HG02970 (cell line): Measurements from ENCODE around the gene KRTAP10-1.

Experiments
- ATAC-seq: cut with Tn5 transposase; IDR thresholded peaks from one replicate; pipeline ENCODE4 v1.9.1; 2021; ENCODE audit warnings: mild to moderate bottlenecking, moderate library complexity, moderate number of reproducible peaks; ENCODE audit not compliant: unreplicated experiment, low FRiP score

Gene KRTAP10-1

GRCh38 chr21:44519346-44520325 is 20.4 kb downstream of the KRTAP10-1 start:
- ATAC-seq = no peak

- no peak for ATAC-seq
Observed at GRCh38 chr21:44518686-44519085, 21.3 kb downstream of the KRTAP10-1 start.

- no peak for ATAC-seq
Observed at GRCh38 chr21:44517175-44517899, 22.7 kb downstream of the KRTAP10-1 start.

DNA sequence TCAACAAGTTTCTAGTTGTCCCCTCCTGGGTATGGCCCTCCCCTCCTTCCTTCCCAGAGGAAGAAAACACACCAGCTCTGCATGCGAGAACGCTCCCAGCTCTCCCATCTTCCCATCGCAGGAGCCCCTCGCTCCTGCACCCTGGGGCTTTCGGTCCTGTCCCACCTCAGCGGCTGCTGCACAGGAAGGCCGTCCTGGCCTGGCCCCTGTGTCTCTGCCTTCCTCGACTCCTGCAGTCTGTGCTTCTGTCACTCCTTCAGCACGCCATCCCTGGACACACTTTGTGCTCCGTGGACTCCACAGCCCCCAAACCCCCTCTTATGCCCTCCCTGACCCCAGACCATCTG is 23.2 kb downstream of the KRTAP10-1 start:
- ATAC-seq = no peak

GRCh38 chr21:44516342-44516741 is 23.7 kb downstream of the KRTAP10-1 start:
- no peak for ATAC-seq

GRCh38 chr21:44515359-44516165 is 24.4 kb downstream of the KRTAP10-1 start:
- no peak for ATAC-seq

- no peak for ATAC-seq
Observed at GRCh38 chr21:44514746-44515358, 25.1 kb downstream of the KRTAP10-1 start.

GRCh38 chr21:44514218-44514520 is 25.8 kb downstream of the KRTAP10-1 start:
- no peak for ATAC-seq

GRCh38 chr21:44513389-44514217 is 26.4 kb downstream of the KRTAP10-1 start:
- no peak for ATAC-seq

GRCh38 chr21:44512496-44513388 is 27.3 kb downstream of the KRTAP10-1 start:
- no peak for ATAC-seq

GRCh38 chr21:44511938-44512275 is 28.1 kb downstream of the KRTAP10-1 start:
- no peak for ATAC-seq

DNA sequence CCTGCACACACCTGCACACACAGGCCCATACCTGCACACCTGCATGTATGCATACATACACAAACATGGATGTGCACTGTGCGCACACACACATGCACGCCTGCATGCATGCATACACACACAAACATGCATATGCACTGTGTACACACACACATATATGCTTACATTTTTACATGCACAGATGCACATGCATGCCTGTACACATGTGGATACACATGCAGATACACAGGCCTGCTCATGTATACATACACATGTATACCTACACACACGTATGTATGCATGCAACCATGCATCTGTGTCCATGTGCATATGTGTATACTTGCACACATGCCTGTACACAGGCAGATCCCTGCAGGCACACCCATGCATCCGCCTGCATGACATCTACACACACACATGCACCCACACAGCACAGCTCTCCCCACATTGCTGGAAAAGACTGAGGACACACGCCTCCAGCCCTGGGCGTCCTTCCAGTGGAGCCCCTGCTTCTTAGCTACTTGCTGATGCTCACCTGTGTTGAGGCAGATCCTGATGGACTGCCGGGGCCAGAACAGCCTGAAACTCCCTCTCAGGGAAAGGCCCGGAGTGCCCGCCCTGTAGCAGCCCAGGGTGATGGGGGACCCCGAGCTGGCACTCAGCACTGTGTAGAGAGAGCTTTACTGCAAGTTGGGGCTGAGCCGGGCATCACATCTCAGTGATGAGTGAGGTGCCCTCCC is 28.6 kb downstream of the KRTAP10-1 start:
- ATAC-seq = no peak

GRCh38 chr21:44510508-44511218 is 29.3 kb downstream of the KRTAP10-1 start:
- ATAC-seq = no peak

DNA sequence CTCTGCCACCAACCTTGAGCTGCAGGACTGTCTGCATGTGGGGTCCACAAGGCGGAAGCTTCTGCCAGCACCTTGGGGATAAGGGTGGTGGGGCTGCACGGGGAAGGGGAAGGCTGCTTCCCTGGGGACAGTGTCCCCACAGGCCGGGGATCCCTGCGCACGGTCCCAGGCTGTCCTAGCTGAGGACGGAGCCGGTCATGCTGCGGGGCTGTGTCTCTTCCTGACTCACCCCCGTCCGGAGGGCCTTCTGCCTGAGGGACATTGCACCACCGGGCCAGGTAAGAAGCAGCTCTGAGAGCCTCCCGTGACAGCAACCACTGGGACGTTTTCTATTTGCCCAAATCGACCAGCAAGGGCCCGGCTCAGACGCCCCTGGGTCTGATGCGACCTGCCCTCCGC is 29.9 kb downstream of the KRTAP10-1 start:
- ATAC-seq = no peak

GRCh38 chr21:44509539-44509938 is 30.5 kb downstream of the KRTAP10-1 start:
- ATAC-seq = no peak

DNA sequence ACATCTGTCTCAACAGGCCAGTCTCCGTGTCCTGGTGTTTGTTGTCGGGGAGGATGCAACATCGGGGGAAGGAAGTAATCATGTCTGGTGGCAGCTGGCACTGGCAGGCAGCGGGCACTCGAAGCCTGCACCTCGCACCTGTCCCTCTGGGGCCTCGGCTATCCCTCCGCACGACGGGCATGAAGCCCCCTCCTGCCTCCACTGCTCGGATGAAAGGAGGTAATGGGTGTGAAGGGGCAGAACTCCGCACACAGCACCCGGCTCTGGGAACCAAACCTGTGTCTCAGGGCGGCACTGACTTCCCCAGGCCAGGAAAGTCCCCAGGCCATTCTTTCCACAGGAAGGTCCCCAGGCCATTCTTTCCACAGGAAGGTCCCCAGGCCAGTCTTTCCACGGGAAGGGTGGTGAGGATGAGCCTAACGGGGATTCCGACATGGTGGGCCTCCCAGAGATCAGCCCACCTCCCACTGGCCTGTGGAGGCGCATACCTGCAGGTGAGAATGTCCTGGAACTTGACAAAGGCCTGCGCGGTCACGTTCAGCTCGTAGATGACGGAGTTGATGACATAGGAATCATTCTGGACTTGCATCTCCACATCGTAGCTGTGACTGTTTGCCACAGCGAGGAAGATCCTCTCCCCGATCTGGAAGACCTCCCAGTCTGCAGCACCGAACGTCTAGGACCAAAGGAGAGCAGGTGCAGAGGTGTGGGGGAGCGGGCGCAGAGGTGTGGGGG is 31.1 kb downstream of the KRTAP10-1 start:
- ATAC-seq = no peak

DNA sequence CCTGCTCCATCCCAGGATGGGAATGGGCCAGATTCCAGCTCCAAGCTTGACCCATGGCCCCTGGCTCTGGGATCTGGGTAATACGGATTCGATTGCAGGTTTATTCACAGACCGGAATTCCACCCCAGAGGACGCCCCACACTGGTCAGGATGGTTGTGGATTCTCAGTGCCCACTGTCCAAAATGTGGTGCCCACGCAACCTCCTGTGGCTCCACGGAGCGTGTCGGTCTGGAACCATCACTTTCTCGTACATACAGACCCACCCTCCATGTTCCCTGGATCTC is 31.6 kb downstream of the KRTAP10-1 start:
- ATAC-seq = no peak
